Urinary bladder (tissue), 4 donors: ENCODE measurements around the gene AMN. TPM values are rescaled to one million over a fixed set of nuclear protein-coding genes. Genes with fewer than 3 reads are reported as not detected.
"Not testable (repeated sequence)": the region's sequence is repeated elsewhere in the genome, so short reads cannot be mapped to it uniquely, and the experiment has no call there.

Source experiments
- DNase-seq: peaks from one replicate; pipeline ENCODE4 v3.0.0-alpha.2; 2015; ENCODE audit errors: extremely low spot score
- H3K27ac ChIP-seq: one replicate; pipeline ENCODE4 v1.5.1; 2013; ENCODE audit warnings: low read depth, mild to moderate bottlenecking, moderate library complexity
- H3K36me3 ChIP-seq: one replicate; pipeline ENCODE4 v1.6.1; 2013; ENCODE audit warnings: mild to moderate bottlenecking, moderate library complexity; ENCODE audit not compliant: insufficient read depth
- H3K4me1 ChIP-seq: one replicate; pipeline ENCODE4 v1.6.1; 2013; ENCODE audit warnings: mild to moderate bottlenecking, moderate library complexity; ENCODE audit not compliant: insufficient read depth
- H3K4me3 ChIP-seq: one replicate; pipeline ENCODE4 v1.5.1; 2013; ENCODE audit warnings: low read depth, low read length
- whole genome bisulfite sequencing: extraction: QIAGEN DNeasy Blood & Tissue Kit; methylation state at CpG from one replicate; pipeline ENCODE4 v1.1.7; 2013; 5-methylcytosine and 5-hydroxymethylcytosine counted together
- polyA plus RNA-seq: library from polyadenylated mRNA; stranded (reverse); fragments of 200-250 nt; gene quantifications from one replicate; pipeline ENCODE4 v1.2.3, GENCODE V29; 2013
- total RNA-seq: library from RNA; depleted of rRNA; stranded (reverse); fragments of >200 nt; gene quantifications from one replicate; pipeline ENCODE4 v1.2.3, GENCODE V29; 2014
- donor health status: healthy with polysubstance abuse.
- donor health status: healthy.

Gene AMN
- total and polyA plus RNA-seq, 2 donors = 0.21 to 1.0 TPM

GRCh38 chr14:102923925-102924486 is 1.5 kb downstream of the AMN start:
- WGBS = 43% methylated on average over 11 of the region's 11 CpGs
- H3K4me1 ChIP-seq = no peaks in the 10 kb centered on the region
- no peak for DNase-seq
- H3K4me3 ChIP-seq = no peak overlapping the region
- no peak overlapping the region for H3K27ac ChIP-seq
- no peaks in the 10 kb centered on the region for H3K36me3 ChIP-seq

GRCh38 chr14:102924632-102925588 is 2.4 kb downstream of the AMN start:
- WGBS = 85% methylated on average over 25 of the region's 25 CpGs
- no peaks in the 10 kb centered on the region for H3K36me3 ChIP-seq
- no peak overlapping the region for H3K4me3 ChIP-seq
- H3K4me1 ChIP-seq = peaks cover 2% of the 10 kb centered on the region
- H3K27ac ChIP-seq = no peak overlapping the region
- DNase-seq = no peak

DNA sequence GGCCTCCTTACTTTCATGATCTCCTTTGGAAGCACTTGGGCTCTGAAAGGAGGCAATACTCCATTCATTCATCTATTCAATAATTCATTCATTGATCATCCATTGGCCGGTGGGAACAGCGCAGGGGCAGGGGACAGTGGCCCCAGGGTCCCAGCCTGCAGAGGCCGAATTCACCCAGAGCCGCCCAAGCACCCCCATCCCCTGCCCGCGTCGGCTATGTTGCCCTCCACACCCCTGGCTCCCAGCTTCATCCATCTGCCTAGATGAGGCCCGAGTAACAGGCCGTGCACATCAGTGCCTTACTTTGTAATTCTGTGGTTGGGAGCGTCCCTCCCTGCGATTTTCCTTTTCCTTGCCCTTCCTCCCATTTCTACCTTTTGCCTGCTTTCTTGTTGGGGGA is 3.2 kb downstream of the AMN start:
- WGBS = 74% methylated on average over 11 of the region's 11 CpGs

DNA sequence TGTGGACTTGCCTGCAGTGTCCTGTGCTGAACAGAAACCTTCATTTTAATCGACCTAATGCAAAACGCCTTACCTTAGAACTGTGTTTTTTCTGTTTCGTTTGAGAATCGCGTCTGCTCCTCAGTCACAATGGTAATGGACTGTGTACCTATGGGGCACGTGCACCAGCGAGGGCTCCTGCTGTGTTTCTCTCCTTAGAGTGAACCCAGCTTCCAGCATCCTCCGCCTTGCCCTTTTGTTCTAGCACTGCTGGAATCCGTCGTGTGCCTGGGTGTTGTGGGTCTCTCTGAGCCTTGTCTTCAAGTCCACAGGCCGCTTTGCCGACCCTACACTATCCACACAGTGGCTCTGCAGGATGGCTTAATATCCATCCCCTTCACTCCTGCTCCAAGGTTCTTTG is 3.6 kb downstream of the AMN start:
- H3K27ac ChIP-seq = no peak overlapping the region
- no peak overlapping the region for H3K4me3 ChIP-seq
- no peak for DNase-seq
- H3K36me3 ChIP-seq = no peaks in the 10 kb centered on the region
- 62% methylated on average over 12 of the region's 12 CpGs for WGBS
- H3K4me1 ChIP-seq = peaks cover 2% of the 10 kb centered on the region

More for the DNA sequence above, 3.2 kb downstream of the AMN start:
- no peak for DNase-seq
- H3K4me1 ChIP-seq = peaks cover 2% of the 10 kb centered on the region
- H3K36me3 ChIP-seq = no peaks in the 10 kb centered on the region
- no peak overlapping the region for H3K4me3 ChIP-seq
- no peak overlapping the region for H3K27ac ChIP-seq

- not testable (repeated sequence) for H3K36me3 ChIP-seq, H3K4me1 ChIP-seq, H3K4me3 ChIP-seq, DNase-seq, H3K27ac ChIP-seq
- WGBS = 95% methylated on average over 10 of the region's 10 CpGs
These were observed 4.4 kb downstream of the AMN start for GRCh38 chr14:102926840-102927239.

DNA sequence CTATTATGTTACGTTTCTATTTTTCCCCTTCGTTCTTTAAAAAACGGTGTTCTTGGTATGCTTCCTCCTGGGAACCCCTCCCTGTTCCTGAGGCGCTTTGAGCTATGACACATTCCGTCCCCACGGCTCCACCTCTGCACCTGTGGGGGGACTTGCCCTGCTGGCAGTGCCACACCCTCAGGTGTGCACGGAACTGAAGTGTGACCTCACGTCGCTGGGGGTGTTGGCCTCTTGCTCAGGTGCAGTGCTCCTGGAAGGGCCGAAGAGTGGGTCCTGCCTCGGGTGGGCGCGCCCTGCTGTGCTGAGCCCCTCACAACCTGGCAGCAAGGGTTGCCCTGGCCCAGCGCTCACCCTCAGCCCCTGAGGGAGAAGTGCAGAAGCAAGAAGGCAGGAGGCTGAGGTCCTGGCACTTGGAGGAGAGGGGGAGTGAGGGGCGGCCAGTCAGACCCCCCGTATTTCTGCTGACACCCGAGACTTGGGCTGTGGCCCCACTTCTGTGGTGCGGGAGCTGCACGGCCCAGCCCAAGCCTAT is 4.9 kb downstream of the AMN start:
- no peak for DNase-seq
- Histone ChIP-seq H3K4me3 (no peak overlapping the region), H3K27ac (no peak overlapping the region), H3K36me3 (no peaks in the 10 kb centered on the region), H3K4me1 (peaks cover 2% of the 10 kb centered on the region)
- WGBS = 70% methylated on average over 19 of the region's 19 CpGs

DNA sequence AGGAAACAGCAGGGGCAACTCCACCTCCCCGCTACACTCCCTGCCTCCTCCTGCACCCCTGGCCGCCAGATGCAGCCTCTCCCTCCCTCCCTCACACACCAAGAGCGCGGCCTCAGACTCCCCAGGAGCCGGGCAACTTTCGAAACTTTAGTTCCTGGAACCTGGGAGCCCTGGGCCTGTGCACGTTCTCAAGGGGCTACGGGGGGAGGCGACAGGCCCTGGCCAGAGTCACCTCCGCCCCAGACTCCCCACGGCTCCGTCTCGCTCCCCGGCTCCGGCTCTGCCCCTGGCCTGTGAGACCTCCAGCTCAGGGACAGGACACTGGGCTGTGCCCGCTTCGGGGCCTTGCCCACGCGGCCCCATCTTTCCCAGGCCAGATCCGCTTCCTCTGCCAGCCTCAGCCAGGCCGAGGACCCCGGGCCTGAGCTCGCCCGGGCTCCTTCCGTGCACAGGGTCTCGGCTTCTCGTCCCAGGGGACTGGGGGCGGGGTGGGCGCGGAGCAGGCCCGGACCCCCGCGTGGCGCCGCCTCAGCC is 5.5 kb downstream of the AMN start:
- 23% methylated on average over 35 of the region's 35 CpGs for WGBS
- H3K27ac ChIP-seq = no peak overlapping the region

GRCh38 chr14:102928412-102929240 is 6.2 kb downstream of the AMN start:
- peaks cover 2% of the 10 kb centered on the region for H3K4me1 ChIP-seq
- H3K36me3 ChIP-seq = no peaks in the 10 kb centered on the region
- no peak overlapping the region for H3K27ac ChIP-seq
- peak overlapping the region; percentile 32 for H3K4me3 ChIP-seq
- DNase-seq = peak; percentile 47
- WGBS = 1% methylated on average over 94 of the region's 94 CpGs

More for the DNA sequence above, 5.5 kb downstream of the AMN start:
- DNase-seq = no peak
- H3K4me1 ChIP-seq = peaks cover 2% of the 10 kb centered on the region
- peak overlapping the region; percentile 32 for H3K4me3 ChIP-seq
- no peaks in the 10 kb centered on the region for H3K36me3 ChIP-seq

DNA sequence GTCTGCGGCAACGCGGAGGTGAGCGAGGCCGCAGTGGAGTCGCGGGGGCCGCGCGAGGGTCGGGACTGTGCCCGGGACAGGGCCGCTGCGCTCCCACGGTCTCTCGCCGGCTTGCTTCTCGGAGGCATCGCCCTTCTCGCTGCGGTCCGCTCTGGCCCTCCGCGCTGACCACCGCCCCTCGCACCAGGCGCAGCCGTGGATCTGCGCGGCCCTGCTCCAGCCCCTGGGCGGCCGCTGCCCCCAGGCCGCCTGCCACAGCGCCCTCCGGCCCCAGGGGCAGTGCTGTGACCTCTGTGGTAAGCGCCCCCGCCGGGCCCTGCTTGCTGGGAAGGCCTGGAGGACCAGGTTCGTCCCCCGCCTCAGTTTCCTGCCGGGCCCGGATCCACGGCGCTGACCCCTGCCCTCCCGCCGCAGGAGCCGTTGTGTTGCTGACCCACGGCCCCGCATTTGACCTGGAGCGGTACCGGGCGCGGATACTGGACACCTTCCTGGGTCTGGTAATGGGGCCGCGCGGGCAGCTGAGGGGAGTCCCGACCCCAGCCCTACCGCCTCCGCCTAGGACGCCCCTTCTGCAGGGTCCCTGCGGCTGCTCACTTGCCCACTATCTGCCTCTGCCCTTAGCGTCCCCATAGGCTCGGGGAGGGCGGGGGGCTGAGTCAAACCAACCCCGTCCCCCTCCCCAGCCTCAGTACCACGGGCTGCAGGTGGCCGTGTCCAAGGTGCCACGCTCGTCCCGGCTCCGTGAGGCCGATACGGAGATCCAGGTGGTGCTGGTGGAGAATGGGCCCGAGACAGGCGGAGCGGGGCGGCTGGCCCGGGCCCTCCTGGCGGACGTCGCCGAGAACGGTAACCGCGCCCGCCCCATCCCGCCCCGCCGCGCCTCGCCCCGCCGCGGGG is 7.0 kb downstream of the AMN start:
- WGBS = 3% methylated on average over 94 of the region's 94 CpGs
- peaks cover 2% of the 10 kb centered on the region for H3K4me1 ChIP-seq
- no peak overlapping the region for H3K27ac ChIP-seq
- peak overlapping the region; percentile 32 for H3K4me3 ChIP-seq
- DNase-seq = no peak
- H3K36me3 ChIP-seq = no peaks in the 10 kb centered on the region

GRCh38 chr14:102930138-102930752 is 7.8 kb downstream of the AMN start:
- Histone ChIP-seq H3K36me3 (no peaks in the 10 kb centered on the region), H3K4me3 (peak overlapping the region; percentile 27), H3K4me1 (peaks cover 2% of the 10 kb centered on the region), H3K27ac (no peak overlapping the region)
- DNase-seq = no peak
- 3% methylated on average over 74 of the region's 74 CpGs for WGBS

- Histone ChIP-seq H3K27ac (no peak overlapping the region), H3K4me1 (peaks cover 2% of the 10 kb centered on the region), H3K4me3 (no peak overlapping the region), H3K36me3 (peaks cover under 1% of the 10 kb centered on the region)
- WGBS = 62% methylated on average over 34 of the region's 34 CpGs
- DNase-seq = no peak
These were observed 8.5 kb downstream of the AMN start for GRCh38 chr14:102930753-102931579.
